ENCODE measurements around the gene SKAP1.
A peak's percentile ranks its signal among the peaks of the same experiment; 100 is the strongest.

SKAP1 gene

DNA sequence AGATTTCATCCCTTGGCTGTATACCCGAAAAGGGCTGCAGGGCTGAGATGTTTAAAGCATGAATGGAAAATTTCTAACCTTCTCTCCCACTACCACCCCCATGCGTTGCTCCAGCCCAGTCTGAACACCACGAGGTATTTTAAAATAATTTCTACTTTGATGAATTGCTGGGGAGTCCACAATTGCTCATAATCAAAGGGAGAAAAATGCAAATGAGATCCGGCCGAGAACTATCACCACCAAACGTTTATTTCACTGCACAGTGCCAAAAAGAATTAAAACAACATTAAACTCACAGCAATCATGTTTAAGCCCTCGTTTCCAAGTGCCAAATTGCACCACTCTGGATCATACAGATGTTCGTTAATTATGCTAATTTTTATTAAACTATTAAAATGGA, 285.8 kb downstream of the SKAP1 start:
- H3K27me3 ChIP-seq (ENCODE audit: insufficient read depth, low read length, poor library complexity, severe bottlenecking), result no peaks in the 10 kb centered on the region
- no peak overlapping the region for H3K4me2 ChIP-seq (ENCODE audit: low read depth, low read length, poor library complexity, severe bottlenecking)
- no peaks in the 10 kb centered on the region for H3K9me3 ChIP-seq (ENCODE audit: insufficient read depth, low read depth, low read length)
- H3K4me1 ChIP-seq (ENCODE audit: insufficient read depth, low read length, poor library complexity, severe bottlenecking), result peaks cover 23% of the 10 kb centered on the region
- TF ChIP-seq, protein P1, sequence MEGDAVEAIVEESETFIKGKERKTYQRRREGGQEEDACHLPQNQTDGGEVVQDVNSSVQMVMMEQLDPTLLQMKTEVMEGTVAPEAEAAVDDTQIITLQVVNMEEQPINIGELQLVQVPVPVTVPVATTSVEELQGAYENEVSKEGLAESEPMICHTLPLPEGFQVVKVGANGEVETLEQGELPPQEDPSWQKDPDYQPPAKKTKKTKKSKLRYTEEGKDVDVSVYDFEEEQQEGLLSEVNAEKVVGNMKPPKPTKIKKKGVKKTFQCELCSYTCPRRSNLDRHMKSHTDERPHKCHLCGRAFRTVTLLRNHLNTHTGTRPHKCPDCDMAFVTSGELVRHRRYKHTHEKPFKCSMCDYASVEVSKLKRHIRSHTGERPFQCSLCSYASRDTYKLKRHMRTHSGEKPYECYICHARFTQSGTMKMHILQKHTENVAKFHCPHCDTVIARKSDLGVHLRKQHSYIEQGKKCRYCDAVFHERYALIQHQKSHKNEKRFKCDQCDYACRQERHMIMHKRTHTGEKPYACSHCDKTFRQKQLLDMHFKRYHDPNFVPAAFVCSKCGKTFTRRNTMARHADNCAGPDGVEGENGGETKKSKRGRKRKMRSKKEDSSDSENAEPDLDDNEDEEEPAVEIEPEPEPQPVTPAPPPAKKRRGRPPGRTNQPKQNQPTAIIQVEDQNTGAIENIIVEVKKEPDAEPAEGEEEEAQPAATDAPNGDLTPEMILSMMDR (conservative IDR thresholded peaks at IDR 0.05; ENCODE audit: low read length), result no peak
- no peak for TF ChIP-seq EZH2phosphoT487 (IDR thresholded peaks at IDR 0.05; ENCODE audit: borderline replicate concordance)
- H3K79me2 ChIP-seq (ENCODE audit: insufficient read depth, low read length), result no peaks in the 10 kb centered on the region
- H3K36me3 ChIP-seq (ENCODE audit: insufficient read depth, low read length), result no peaks in the 10 kb centered on the region
- no peak overlapping the region for H3K9ac ChIP-seq (ENCODE audit: low read depth, low read length, poor library complexity, severe bottlenecking)
- H2AFZ ChIP-seq (ENCODE audit: low read length), result no peak overlapping the region
- no peak overlapping the region for H3K4me3 ChIP-seq (ENCODE audit: low read length, poor library complexity, severe bottlenecking)
- no peaks in the 10 kb centered on the region for H3K9me2 ChIP-seq (replicated peaks; ENCODE audit: low read depth, low read length)
- no peaks in the 10 kb centered on the region for H3F3A ChIP-seq (ENCODE audit: low read depth)
- no peaks in the 10 kb centered on the region for H4K20me1 ChIP-seq (ENCODE audit: insufficient read depth, low read length, poor library complexity, severe bottlenecking)

DNA sequence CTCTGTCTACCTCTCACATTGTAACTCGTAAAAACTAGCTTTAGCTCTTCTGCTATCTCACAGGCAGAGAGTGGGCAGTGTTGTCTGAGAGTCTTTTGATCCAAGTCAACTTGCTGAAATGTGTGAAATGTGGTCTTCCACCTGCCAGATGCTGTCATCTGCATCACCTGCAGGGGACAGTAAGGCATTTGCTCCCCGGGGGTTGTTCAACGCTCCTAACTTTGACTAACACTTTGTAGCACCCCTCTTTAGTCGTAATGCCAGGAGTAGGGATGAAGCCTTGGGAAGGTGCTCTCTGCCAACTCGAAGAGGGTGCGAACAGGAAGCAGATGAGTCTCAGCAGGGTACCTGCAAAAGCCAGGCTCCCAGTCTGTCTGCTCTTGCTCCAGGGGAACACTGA, 286.4 kb downstream of the SKAP1 start:
- no peak for TF ChIP-seq EZH2phosphoT487 (IDR thresholded peaks at IDR 0.05; ENCODE audit: borderline replicate concordance)
- TF ChIP-seq, protein P1 (conservative IDR thresholded peaks at IDR 0.05; ENCODE audit: low read length), result 0 out of 2 replicates have a peak, but pooled peaks have one; percentile 7

DNA sequence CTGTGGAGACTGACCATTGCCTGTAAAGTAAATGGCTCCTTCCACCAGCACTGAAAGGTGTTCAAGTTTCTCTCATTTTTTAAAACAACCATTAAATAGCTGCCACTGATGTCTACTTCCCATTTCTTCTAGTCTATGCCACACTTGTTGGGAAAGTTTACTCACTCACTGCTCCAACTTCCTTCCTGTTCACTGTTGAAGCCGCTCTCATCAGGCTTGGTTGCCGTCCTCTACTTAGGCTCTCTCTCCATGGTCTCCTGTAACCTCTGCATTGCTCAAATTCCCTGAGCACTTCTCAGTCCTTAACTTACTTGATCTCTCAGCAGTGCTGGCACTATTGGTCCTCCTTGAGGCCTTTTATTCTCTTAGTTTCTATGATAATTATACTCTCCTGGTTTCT, 290.1 kb downstream of the SKAP1 start:
- Histone ChIP-seq H3K79me2 (ENCODE audit: insufficient read depth, low read length) (no peaks in the 10 kb centered on the region), H3K36me3 (ENCODE audit: insufficient read depth, low read length) (no peaks in the 10 kb centered on the region), H4K20me1 (ENCODE audit: insufficient read depth, low read length, poor library complexity, severe bottlenecking) (no peaks in the 10 kb centered on the region), H3K4me2 (ENCODE audit: low read depth, low read length, poor library complexity, severe bottlenecking) (no peak overlapping the region), H3K9me3 (ENCODE audit: insufficient read depth, low read depth, low read length) (no peaks in the 10 kb centered on the region), H3K27me3 (ENCODE audit: insufficient read depth, low read length, poor library complexity, severe bottlenecking) (no peaks in the 10 kb centered on the region), H3K9ac (ENCODE audit: low read depth, low read length, poor library complexity, severe bottlenecking) (no peak overlapping the region), H3F3A (ENCODE audit: low read depth) (no peaks in the 10 kb centered on the region), H3K4me1 (ENCODE audit: insufficient read depth, low read length, poor library complexity, severe bottlenecking) (peaks cover 4% of the 10 kb centered on the region), H2AFZ (ENCODE audit: low read length) (no peak overlapping the region), H3K4me3 (ENCODE audit: low read length, poor library complexity, severe bottlenecking) (no peak overlapping the region), H3K9me2 (replicated peaks; ENCODE audit: low read depth, low read length) (no peaks in the 10 kb centered on the region)
- TF ChIP-seq, protein P1 (conservative IDR thresholded peaks at IDR 0.05; ENCODE audit: low read length), result no peak
- TF ChIP-seq EZH2phosphoT487 (IDR thresholded peaks at IDR 0.05; ENCODE audit: borderline replicate concordance), result no peak

More for the DNA sequence above, 286.4 kb downstream of the SKAP1 start:
- Histone ChIP-seq H3K4me1 (ENCODE audit: insufficient read depth, low read length, poor library complexity, severe bottlenecking) (peaks cover 17% of the 10 kb centered on the region), H2AFZ (ENCODE audit: low read length) (no peak overlapping the region), H3K27me3 (ENCODE audit: insufficient read depth, low read length, poor library complexity, severe bottlenecking) (no peaks in the 10 kb centered on the region), H3K9ac (ENCODE audit: low read depth, low read length, poor library complexity, severe bottlenecking) (no peak overlapping the region), H3F3A (ENCODE audit: low read depth) (no peaks in the 10 kb centered on the region), H3K9me2 (replicated peaks; ENCODE audit: low read depth, low read length) (no peaks in the 10 kb centered on the region), H3K4me3 (ENCODE audit: low read length, poor library complexity, severe bottlenecking) (no peak overlapping the region), H4K20me1 (ENCODE audit: insufficient read depth, low read length, poor library complexity, severe bottlenecking) (no peaks in the 10 kb centered on the region), H3K9me3 (ENCODE audit: insufficient read depth, low read depth, low read length) (no peaks in the 10 kb centered on the region), H3K79me2 (ENCODE audit: insufficient read depth, low read length) (no peaks in the 10 kb centered on the region), H3K4me2 (ENCODE audit: low read depth, low read length, poor library complexity, severe bottlenecking) (no peak overlapping the region), H3K36me3 (ENCODE audit: insufficient read depth, low read length) (no peaks in the 10 kb centered on the region)
